ENCODE measurements around the gene LOXL3.

LOXL3 gene

DNA sequence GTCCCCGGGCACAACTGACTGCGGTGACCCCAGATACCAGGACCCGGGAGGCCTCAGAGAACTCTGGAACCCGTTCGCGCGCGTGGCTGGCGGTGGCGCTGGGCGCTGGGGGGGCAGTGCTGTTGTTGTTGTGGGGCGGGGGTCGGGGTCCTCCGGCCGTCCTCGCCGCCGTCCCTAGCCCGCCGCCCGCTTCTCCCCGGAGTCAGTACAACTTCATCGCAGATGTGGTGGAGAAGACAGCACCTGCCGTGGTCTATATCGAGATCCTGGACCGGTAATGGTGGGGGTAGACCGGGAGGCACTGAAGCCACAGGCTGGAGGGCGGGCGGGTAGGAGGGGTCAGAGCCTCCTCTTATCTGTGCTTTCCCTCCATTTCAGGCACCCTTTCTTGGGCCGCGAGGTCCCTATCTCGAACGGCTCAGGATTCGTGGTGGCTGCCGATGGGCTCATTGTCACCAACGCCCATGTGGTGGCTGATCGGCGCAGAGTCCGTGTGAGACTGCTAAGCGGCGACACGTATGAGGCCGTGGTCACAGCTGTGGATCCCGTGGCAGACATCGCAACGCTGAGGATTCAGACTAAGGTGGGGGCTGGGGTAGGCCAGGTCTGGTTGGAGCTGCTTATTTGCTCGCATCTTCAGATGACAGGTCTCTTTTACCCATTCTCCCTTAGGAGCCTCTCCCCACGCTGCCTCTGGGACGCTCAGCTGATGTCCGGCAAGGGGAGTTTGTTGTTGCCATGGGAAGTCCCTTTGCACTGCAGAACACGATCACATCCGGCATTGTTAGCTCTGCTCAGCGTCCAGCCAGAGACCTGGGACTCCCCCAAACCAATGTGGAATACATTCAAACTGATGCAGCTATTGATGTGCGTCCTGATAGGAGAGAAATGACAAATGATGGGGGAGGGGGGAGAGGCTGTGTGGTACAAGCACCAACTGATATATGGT is 23.2 kb downstream of the LOXL3 start:
- in situ Hi-C loops (cut with MboI; ENCODE audit: low sequenced_read_pairs), result loop anchor here (10.0 kb wide), 1 partner anchor 54 kb away; no protein-coding TSS in a partner anchor

DNA sequence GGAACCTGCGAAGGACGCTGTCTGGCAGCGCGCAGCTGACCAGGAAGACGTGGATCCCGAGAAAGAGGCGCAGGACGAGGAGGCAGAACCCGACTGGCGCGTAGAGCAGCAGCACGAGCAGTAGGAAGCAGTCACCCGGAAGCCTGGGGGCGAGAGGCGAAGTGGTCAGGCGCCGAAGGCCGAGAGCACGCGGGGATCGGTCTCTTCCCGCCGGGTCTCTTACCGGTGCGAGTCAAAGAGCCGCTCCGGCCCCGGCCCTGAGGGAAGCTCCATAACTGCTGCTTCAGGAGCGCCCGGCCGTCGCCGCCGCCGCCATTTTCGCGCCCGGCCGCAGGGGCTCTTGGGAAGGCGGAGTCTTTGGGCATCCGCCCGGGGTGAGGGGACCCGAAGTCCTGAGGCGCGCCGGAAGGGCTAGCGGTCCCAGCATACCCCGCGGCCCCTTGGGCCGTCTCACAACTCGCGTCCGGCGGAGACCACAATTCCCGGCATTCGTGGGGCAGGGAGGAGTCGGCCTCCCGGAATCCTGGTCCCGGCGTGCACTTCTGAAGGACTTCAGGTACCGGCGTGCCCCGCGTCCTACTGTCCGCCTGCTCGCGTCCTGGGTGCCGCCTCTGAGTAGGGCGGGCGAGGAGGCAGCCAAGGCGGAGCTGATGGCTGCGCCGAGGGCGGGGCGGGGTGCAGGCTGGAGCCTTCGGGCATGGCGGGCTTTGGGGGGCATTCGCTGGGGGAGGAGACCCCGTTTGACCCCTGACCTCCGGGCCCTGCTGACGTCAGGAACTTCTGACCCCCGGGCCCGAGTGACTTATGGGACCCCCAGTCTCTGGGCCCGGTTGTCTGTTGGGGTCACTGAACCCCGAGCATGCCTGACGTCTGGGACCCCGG is 24.1 kb downstream of the LOXL3 start, which contains the start of the genes AUP1 and HTRA2:
Gene AUP1, minus strand, starts transcription at position 350 of the 882 bp plus-strand sequence. Its CDS starts 77 bp downstream, at position 273.
Gene HTRA2, plus strand, starts transcription at position 577 of the 882 bp plus-strand sequence. Its CDS starts 74 bp downstream, at position 651.
- in situ Hi-C loops (cut with MboI; ENCODE audit: low sequenced_read_pairs), result loop anchor here (10.0 kb wide), 1 partner anchor 55 kb away; no protein-coding TSS in a partner anchor

DNA sequence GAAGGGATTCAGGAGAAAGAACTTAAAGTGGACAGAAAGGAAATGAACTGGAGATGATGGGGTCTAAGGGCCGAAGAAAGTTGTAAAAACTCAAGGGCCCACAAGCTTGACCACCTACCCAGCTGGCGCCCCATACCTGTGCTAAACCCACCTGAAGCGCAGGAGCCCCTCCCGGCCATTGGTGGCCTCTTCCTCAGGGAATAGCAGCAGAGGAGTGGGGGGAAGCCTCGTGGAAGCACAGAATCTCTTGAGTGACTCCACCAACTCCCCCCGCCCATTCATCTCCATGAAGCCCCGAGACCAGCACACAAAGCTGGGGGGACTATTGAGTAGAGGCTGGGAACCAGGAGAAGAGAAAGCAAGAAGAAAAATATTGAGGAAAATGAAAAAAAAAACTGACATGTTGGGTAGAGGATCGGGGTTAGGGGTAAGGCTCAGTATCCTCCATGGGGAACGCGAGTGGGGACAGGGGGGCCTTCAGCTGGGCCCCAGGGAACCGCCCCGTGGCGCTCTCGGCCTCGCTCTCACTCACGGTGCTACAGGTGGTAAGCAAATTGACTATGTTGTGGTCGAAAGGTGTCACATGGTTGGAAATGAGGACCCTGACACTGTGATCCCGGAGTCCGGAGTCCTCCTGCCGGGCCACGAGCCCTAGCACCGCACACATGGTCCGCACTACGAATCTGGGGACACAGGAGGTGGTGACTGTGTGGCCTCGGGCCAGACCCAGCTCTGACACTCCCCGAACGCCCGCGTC is 25.0 kb downstream of the LOXL3 start:
- in situ Hi-C loops (cut with MboI; ENCODE audit: low sequenced_read_pairs), result no loop called here

DNA sequence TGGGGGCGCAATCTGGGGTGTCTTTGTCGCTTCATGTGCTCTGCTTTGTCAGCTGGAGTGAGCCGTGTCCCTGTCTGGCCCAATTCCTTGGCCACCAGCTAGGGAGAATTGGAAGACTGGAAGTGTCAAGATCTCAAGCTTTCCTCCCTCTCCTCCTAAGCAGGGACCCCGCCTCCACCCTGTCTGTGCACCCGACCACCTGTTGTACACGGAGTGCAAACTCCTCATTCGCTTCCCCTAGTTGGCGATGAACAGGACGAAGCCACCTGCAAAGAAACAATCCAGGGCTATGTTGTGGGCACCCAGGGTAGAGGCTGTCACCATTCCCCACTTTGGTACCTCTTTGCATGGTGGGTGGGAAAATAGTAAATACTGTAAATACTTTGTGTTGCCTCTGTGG is 26.0 kb downstream of the LOXL3 start:
- in situ Hi-C loops (cut with MboI; ENCODE audit: low sequenced_read_pairs), result no loop called here

DNA sequence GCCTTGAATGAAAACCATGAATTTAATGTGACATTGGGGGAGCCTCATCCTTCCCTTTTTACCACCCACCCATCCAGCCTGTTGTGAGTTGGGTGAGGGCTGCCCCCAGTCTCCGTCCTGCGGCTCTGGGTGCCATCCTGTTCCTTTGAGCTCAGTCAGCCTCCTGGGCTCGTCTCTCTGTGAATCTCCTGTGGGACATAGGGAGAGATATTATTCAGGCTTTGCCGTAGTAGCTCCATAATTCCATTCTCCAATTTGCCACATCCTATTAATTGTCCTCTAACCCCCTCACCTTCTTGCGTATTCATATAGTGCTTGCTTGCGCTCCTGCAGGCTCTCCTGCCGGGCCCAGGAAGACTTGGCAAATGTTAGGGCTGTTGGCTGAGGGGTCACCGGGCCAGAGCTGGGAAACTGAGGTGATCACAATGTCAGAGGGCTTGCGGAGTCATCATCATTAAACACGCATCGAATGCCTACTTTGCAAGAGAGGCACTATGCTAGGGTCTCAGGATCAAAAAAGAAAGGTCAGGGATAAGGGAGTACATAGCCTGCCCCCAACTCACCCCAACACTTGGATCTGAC is 27.0 kb downstream of the LOXL3 start:
- in situ Hi-C loops (cut with MboI; ENCODE audit: low sequenced_read_pairs), result no loop called here

DNA sequence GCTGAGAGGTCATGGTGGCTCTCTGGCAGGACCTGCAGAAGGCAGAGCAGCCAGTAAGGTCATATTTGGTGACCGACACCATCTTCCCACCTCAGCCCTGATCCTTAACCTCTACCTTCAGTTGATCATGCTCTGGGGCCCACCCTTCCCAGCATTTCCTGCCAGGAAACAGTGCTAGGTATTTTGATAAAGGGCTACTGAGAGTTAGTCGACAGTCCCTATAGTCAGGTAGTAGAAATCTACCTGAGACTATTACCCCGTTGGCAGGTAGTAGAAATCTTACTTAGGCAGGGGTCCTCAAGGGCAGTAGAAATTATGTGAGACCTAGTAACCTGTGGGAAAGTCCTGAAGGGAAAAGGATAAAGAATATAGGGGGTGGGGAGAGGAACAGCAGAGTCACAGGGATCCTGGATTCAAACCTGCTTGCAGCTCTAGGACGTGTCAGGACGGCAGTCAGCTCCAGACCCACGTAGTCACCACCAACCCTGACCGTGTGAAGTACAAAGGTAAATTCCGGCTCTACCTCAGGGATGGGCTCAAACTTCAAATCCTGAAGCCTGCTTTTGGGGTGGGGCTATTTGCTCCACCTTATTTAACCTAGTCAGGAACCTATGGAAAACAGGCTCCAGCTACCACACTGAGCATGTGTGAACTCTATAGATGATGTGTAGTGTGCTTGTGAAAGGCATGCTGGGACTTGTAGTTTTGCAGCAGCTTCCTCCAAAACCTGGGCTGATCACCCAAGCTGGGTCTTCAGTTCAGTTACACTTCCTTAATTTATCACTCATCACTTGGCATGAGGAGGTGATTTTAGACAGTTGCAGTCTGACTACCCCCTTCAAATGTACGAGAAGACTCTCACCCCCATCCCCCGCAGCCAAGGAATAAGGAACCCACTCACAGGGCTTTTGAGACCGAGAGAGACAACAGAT is 27.8 kb downstream of the LOXL3 start, which contains the start of gene DQX1:
Gene DQX1, minus strand, starts transcription at position 515 of the 932 bp plus-strand sequence. Its CDS starts 502 bp downstream, at position 13.
- in situ Hi-C loops (cut with MboI; ENCODE audit: low sequenced_read_pairs), result no loop called here

DNA sequence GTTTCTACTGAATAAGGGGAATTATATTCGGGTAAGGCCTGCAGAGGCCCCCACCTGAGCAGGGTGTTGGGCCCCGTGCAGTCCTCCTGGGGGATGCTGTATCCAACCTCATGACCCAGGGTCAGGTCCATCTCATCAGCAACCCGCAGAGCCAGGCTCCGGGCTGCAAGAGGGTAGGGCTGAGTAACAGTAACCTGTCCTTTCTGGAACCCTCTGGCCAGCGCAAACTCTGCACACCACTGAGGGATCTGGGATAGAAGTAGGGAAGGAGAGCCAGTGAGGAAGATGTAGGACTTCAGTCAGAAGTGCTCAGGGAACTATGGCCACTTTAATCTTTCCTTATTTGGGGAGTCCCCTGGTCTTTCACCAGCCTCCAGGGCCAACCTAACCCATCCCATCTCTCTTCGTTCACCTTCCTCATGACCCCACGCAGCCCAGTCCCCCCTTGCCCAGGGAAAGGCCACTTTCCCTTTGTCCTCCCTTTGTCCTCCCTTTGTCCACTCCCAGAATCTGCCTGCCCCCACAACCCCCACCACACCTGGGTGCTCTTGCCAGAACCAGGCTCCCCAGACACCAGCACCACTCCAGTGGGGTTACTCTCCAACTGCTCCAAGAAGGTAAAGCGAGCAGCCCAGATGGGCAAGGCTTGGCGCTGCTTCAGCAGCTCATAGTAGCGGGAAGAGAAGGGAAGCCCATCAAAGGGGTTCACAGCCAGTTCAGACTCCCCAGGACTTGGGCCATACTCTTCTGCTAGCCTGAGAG is 28.6 kb downstream of the LOXL3 start:
- in situ Hi-C loops (cut with MboI; ENCODE audit: low sequenced_read_pairs), result no loop called here

DNA sequence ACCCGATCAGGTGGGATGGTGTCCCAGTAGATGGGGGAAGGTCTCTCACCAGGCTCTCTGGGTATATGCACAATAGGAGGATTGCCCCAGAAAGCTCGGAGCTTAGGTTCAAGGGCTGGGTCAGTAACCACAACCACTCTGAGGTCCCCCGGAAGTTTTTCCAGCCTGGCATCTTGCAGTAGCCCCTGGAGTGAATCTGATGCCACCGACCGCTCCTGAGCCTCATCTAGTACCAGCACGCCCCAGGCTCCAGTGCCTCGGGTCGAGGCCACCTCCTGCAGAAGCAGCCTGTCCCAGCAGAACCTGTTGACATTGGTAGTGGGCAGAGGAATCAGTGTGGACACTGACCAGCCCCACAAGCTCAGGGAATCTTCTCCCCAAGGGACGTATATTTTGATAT is 29.7 kb downstream of the LOXL3 start:
- in situ Hi-C loops (cut with MboI; ENCODE audit: low sequenced_read_pairs), result no loop called here

DNA sequence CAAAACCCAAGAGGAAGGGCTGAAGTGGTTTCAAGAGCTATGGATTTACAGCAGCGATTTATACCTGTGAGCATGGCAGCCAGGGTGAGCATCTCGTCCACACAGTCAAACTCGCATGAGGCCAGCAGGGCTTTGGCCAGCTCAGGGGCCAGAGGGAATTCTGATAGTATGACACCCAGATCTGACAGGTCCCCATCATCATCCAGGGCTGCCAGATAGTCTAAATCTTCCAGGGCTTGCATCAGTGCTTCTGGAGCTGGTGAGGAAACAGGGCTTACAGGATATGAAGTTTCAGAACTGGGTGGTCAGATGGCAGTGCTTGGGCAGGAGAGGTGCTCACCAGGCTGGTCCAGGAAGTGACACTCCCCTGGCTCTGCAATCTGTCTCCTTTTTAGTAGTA is 31.2 kb downstream of the LOXL3 start:
- in situ Hi-C loops (cut with MboI; ENCODE audit: low sequenced_read_pairs), result no loop called here

DNA sequence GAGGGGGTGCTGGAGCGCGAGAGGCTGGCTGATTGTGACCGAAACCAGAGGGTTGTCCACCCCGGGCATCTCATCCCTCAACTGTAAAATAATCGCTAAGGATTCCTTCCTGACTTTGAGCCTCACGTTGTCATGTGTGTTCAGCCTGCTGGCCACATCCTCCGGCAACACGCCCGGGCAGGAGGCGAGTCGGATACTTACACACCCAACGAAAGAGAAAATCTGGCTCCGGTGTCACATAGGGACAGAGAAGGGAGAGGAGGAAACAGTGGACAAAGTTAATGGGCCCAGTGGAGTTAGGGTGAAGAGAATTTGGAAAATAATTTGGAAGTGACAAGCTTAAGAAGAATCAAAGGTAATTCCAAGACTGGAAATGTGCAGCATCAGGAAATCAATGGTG is 37.1 kb downstream of the LOXL3 start:
- in situ Hi-C loops (cut with MboI; ENCODE audit: low sequenced_read_pairs), result no loop called here

DNA sequence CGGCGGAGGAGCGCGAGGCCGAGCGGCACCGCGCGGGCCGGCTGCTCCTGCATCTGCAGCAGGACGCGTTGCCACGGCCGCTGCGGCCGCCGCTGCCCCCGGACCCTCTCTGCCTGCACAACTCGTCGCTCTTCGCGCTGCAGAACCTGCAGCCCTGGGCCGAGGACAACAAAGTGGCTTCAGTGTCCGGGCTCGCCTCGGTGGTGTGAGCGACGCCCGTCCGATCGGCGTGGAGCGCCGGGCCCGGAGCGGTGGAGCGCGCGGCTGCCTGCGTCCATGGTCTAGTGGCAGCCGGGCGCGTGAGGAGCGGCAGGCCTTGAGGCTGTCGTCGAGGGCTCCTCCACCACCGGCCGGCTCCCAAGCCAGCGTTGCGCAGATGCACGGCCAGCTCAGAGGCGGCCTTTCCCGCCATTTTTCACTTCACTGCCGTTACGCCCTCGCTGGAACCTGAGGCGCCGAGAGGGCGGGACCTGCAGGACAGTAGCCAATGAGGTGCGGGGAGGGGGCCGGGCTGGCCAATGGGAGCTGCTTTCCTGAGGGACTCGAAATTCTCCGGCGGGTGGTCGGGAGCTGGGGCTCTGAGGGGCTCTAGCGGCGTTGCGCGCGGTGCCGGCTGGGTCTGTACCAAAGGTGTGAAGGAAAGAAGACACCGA is 37.6 kb downstream of the LOXL3 start:
- in situ Hi-C loops (cut with MboI; ENCODE audit: low sequenced_read_pairs), result no loop called here

DNA sequence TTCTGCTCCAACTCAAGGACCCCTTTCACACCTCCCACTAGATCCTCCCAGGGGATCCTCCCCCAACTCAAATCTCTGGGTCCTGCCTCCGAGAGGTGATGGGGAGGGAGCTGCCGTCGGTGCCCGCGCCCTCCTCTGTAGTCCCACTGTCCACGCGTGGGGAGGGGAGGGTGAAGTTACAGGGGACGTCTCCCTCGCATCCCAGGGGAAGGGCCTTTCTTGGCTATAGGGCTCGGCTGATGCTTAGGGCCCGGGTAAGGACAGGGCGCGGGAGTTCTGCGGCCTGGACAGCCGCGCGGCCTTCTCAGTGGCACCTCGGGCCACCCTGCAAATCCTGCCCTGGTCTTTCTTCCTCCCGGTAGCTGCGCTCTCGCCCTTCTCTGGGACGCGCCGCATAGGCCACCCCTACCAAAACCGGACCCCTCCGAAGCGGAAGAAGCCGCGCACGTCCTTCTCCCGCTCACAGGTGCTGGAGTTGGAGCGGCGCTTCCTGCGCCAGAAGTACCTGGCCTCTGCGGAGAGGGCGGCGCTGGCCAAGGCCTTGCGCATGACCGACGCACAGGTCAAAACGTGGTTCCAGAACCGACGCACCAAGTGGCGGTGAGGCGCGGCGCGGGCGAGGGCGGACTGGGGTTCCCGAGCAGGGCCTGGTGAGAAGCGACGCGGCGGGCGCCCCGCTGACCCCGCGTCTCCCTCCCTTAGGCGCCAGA is 38.3 kb downstream of the LOXL3 start:
- in situ Hi-C loops (cut with MboI; ENCODE audit: low sequenced_read_pairs), result no loop called here

DNA sequence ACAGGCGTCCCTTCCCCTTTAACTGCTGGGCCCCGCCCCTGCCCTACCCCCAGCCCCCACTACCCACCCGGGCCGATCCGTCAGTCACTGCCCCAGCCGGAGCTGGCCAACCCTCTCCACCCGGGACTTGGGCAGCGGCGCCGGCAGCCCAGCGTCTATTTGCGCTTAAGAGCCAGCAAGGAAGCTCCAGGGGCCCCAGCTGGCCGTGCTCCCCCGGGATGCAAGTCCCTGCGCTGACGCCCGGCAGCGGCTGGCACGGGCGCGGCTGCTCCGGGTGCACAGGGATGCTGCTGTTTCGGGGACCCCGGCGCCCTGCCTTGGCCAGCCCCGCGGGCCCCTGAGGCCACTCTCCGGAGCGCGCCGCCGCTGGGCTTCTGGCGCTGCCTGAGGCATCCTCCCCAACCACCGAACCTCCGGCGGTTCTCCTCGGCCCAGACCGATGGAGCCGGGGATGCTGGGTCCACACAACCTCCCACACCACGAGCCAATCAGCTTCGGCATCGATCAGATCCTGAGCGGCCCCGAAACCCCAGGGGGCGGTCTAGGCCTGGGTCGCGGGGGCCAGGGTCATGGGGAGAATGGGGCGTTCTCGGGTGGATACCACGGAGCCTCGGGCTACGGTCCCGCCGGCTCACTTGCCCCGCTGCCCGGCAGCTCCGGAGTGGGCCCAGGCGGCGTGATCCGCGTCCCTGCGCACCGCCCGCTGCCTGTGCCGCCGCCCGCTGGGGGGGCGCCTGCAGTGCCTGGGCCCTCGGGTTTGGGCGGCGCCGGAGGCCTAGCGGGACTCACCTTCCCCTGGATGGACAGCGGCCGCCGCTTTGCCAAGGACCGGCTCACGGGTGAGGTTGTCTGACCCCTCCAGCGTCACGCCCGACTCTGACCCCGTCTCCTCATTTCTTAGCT is 39.1 kb downstream of the LOXL3 start, which contains the start of gene TLX2:
Gene TLX2, plus strand, starts transcription at position 83 of the 903 bp plus-strand sequence. Its CDS starts 357 bp downstream, at position 440.
- in situ Hi-C loops (cut with MboI; ENCODE audit: low sequenced_read_pairs), result no loop called here

DNA sequence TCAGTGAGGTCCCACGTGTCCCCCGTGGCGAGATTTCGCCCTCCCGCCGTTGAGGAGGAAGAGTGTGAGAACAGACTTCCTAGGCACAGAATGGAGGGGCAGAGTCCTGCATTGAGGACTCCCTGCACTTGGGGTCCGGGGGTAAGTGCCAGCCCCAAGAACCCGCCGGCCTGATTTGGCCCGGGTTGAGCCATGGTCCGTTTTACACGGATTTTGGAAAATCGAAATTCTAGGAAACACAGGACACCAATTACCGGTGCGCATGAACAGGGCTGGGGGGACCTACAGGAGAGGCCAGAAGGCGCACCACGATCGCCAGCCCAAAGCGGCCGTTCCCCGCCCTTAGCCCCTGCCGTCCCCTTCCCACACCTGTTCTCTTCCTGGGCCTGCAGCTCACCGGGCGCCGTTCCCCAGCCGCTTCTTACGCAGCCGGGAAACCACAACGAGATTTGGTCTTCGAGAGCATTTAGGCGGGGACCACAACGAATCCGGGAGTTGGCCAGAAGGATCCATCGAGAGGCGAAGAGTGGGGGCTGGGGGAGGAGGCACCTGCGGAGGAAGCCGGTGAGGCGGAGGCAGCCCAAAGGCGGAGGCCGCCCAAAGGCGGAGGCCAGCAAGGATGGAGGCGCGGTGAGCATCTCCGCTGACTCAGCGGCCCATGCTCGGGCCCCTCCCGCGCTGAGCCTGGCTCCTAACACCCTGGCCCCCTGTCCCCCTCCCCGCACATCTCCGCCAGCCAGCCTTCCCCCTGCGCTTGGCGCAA is 40.0 kb downstream of the LOXL3 start:
- in situ Hi-C loops (cut with MboI; ENCODE audit: low sequenced_read_pairs), result no loop called here

Measured in HL-60/S4 treated with phorbol 12-myristate 13-acetate at 8.2 ng/mL for 4 days and 3 days (cell line).